ENCODE measurements around the gene GALNT3.

GALNT3 gene

GRCh38 chr2:165791421-165792103 lies 2.5 kb downstream of the GALNT3 start:
- H3K4me3 ChIP-seq (ENCODE audit: low read depth, low read length) = no peak overlapping the region
- peak; percentile 56 for DNase-seq (ENCODE audit: low read depth)
- TF ChIP-seq, protein P1, sequence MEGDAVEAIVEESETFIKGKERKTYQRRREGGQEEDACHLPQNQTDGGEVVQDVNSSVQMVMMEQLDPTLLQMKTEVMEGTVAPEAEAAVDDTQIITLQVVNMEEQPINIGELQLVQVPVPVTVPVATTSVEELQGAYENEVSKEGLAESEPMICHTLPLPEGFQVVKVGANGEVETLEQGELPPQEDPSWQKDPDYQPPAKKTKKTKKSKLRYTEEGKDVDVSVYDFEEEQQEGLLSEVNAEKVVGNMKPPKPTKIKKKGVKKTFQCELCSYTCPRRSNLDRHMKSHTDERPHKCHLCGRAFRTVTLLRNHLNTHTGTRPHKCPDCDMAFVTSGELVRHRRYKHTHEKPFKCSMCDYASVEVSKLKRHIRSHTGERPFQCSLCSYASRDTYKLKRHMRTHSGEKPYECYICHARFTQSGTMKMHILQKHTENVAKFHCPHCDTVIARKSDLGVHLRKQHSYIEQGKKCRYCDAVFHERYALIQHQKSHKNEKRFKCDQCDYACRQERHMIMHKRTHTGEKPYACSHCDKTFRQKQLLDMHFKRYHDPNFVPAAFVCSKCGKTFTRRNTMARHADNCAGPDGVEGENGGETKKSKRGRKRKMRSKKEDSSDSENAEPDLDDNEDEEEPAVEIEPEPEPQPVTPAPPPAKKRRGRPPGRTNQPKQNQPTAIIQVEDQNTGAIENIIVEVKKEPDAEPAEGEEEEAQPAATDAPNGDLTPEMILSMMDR (conservative IDR thresholded peaks at IDR 0.05; ENCODE audit: low read depth, low read length) = no peak

DNA sequence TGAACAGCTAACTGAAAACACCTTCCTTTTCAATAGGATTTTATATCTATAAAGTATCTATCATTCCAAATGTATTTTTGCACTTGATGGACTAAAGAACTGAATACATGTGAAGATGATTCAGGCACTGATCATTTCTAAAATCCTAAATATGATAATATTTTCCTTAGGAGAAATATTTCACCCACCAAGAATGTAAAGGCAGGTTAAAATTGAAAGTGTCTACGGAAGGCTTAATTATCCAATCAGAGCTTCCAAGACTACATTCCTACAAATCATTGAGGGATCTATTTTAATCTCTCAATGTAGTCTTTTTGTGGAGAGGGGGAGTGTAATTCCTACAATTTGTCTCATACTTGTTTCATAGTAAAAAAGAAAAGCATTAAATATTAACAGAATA lies 3.6 kb downstream of the GALNT3 start:
- DNase-seq (ENCODE audit: low read depth) = peak; percentile 24
- TF ChIP-seq, protein P1 (conservative IDR thresholded peaks at IDR 0.05; ENCODE audit: low read depth, low read length) = no peak
- no peak overlapping the region for H3K4me3 ChIP-seq (ENCODE audit: low read depth, low read length)

GRCh38 chr2:165787334-165787733 lies 6.7 kb downstream of the GALNT3 start:
- no peak for DNase-seq (ENCODE audit: low read depth)
- TF ChIP-seq, protein P1 (conservative IDR thresholded peaks at IDR 0.05; ENCODE audit: low read depth, low read length) = no peak
- no peak overlapping the region for H3K4me3 ChIP-seq (ENCODE audit: low read depth, low read length)

GRCh38 chr2:165779706-165780105 lies 14.3 kb downstream of the GALNT3 start:
- H3K4me3 ChIP-seq (ENCODE audit: low read depth, low read length) = no peak overlapping the region
- no peak for DNase-seq (ENCODE audit: low read depth)
- TF ChIP-seq, protein P1 (conservative IDR thresholded peaks at IDR 0.05; ENCODE audit: low read depth, low read length) = no peak

- H3K4me3 ChIP-seq (ENCODE audit: low read depth, low read length) = no peak overlapping the region
- TF ChIP-seq, protein P1 (conservative IDR thresholded peaks at IDR 0.05; ENCODE audit: low read depth, low read length) = peak; percentile 35
- no peak for DNase-seq (ENCODE audit: low read depth)
Measured at GRCh38 chr2:165778653-165779451, 15.2 kb downstream of the GALNT3 start.

GRCh38 chr2:165778187-165778556 lies 15.9 kb downstream of the GALNT3 start:
- no peak for DNase-seq (ENCODE audit: low read depth)
- TF ChIP-seq, protein P1 (conservative IDR thresholded peaks at IDR 0.05; ENCODE audit: low read depth, low read length) = no peak
- H3K4me3 ChIP-seq (ENCODE audit: low read depth, low read length) = no peak overlapping the region
